CD4-positive, alpha-beta T cell treated with Interleukin-12 subunit alpha and Interleukin-12 subunit beta, for 1 hour (primary cell): Measurements from ENCODE around the gene BCAP29.

ENCODE experiments used
- DNase-seq: peaks from one replicate; pipeline ENCODE4 v3.0.0-alpha.2; 2020

BCAP29 gene

DNA sequence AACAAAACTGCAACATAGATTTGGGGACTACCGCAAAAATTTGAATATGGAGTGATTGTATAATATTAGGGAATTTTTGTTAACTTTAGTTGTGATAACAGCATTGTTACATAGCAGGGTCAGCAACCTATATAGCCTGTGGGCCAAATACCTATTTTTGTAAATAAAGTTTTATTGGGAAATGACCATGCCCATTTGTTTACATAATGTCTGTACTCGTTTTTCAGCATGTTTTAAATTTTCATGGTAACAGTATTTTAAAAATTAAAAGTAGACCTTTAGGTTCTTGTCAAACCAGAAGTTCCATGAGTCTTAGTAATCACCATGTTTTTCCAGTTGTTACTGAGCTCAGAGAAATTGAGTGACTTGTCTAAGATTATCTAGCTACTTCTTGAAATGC, 4.7 kb downstream of the BCAP29 start:
- no peak for DNase-seq

- no peak for DNase-seq
These were observed 8.6 kb downstream of the BCAP29 start for GRCh38 chr7:107588529-107589130.

GRCh38 chr7:107591421-107591820, 11.4 kb downstream of the BCAP29 start:
- no peak for DNase-seq

DNA sequence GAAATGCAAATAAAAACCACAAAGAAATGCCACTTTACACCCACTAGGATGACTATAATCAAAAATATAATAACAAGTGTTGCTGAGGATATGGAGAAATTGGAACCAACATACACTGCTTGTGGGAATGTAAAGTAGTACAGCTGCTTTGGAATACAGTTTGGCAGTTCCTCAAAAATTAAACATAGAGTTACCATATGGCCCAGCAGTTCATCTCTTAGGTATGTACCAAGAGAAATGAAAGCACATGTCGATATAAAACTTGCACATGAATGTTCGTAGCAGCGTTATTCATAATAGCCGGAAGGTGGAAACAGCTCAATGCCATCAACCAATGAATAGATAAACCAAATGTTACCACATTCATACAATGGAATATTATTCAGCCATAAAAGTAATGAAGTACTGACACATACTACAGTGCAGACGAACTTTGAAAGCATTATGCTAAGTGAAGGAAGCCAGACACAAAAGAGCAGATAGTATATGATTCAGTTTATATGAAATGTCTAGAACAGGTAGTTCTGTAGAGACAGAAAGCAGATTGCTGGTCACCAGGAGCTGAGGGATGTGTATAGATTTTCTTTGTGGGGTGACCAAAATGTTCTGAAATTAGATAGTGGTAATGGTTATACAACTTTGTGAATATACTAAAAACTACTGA, 12.4 kb downstream of the BCAP29 start:
- no peak for DNase-seq

DNA sequence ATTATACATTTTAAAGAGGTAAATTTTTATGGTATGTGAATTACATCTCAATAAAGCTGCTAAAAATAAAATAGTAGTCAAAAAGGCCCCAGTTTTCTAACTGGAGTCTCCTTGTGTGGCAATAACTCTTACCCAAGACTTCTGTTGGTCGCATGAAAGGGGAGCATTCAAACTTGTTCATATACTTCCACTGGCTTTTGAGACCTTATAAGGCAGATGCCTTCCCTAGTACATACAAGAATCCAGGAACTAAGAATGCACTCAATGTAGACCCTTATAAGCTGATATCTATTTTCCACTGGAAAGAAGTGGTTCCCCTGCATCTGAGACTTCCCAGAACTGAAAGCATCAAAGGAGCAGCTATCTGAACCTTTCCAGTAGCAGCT, 13.0 kb downstream of the BCAP29 start:
- no peak for DNase-seq

GRCh38 chr7:107594961-107595737, 15.1 kb downstream of the BCAP29 start:
- no peak for DNase-seq

- no peak for DNase-seq
These were observed 17.0 kb downstream of the BCAP29 start for GRCh38 chr7:107596881-107597581.

DNA sequence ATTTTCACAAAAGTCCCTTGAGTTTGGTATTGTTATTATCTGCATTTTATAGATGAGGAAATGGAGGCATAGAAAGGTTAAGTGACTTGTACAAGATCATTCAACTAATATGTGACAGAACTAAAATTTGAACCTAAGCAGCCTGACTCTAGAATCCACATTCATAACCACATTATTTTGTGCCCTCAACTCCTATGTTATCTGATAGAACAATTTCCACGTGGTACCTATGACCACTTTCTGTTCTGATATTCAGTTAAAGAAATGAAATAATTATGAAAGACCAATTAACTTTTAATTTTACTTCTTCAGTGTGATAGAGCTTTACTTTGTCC, 17.5 kb downstream of the BCAP29 start:
- no peak for DNase-seq

GRCh38 chr7:107597953-107598352, 17.9 kb downstream of the BCAP29 start:
- no peak for DNase-seq

GRCh38 chr7:107599262-107599661, 19.2 kb downstream of the BCAP29 start:
- no peak for DNase-seq

GRCh38 chr7:107600816-107601215, 20.8 kb downstream of the BCAP29 start:
- no peak for DNase-seq

- DNase-seq: no peak
These were observed 25.3 kb downstream of the BCAP29 start for GRCh38 chr7:107605218-107605815.

GRCh38 chr7:107606303-107606702, 26.3 kb downstream of the BCAP29 start:
- DNase-seq: no peak

DNA sequence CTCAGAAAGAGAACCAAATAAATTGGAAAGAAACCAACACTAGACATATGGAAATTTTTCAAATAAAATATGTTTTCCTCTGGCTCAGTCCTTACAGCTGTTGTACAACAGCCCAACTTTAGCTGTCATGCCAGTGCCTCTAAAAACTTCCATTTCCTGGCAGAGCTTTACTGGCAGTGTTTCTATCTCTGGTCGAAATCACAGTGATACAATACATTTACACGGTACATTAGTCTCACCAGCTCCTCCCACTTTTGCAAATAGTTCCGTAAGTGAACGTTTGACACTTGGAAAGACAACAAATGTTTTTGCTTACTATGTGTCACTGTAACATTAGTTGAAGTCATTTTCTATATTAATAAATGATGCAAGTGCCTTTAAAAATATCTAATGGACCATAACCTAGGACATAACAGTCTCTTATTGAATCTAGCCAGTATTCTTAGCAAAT, 29.8 kb downstream of the BCAP29 start:
- DNase-seq: no peak

- no peak for DNase-seq
These were observed 30.3 kb downstream of the BCAP29 start for GRCh38 chr7:107610323-107610722.

DNA sequence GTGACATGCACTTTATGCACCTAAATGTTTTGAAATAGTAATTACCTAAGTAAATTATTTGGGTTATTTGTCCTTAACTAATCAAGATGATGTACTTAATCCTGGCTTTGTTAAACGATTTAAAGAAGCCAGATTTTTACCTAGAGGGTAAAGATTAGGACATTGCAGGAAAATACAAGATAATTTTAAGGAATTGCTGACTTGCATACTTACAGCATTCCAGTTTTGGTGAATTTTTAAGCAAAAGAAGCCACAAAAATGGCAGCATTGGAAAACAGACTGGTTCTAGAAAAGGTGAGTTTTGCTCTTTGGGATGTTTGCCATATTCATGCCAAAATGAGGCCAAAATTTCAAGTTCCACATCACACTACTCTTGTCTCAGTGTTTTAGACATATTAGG, 33.4 kb downstream of the BCAP29 start:
- DNase-seq: no peak

DNA sequence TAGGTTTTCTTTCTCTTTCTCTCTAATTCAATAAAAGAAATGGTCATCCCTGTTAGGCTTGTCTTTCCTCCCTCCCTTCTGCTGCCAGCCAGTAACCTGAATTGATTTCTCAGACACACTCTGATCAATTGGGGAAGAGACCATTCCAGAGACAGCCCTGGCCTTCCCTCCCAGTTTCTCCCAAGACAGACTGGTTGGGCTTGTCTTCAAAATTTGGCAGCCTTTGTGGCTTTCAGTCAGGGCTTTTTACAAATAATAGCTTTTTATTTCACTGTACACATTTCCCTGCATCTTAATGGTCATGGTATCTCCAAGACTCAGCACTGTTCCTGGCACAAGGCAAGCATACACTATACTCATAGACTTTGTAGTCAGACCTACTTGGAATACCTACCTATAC, 33.9 kb downstream of the BCAP29 start:
- no peak for DNase-seq

GRCh38 chr7:107614425-107614824, 34.4 kb downstream of the BCAP29 start:
- DNase-seq: no peak

- no peak for DNase-seq
These were observed 36.0 kb downstream of the BCAP29 start for GRCh38 chr7:107615910-107616680.

GRCh38 chr7:107622429-107622828, 42.4 kb downstream of the BCAP29 start:
- no peak for DNase-seq

- no peak for DNase-seq
These were observed 42.8 kb downstream of the BCAP29 start for GRCh38 chr7:107622894-107623293.

DNA sequence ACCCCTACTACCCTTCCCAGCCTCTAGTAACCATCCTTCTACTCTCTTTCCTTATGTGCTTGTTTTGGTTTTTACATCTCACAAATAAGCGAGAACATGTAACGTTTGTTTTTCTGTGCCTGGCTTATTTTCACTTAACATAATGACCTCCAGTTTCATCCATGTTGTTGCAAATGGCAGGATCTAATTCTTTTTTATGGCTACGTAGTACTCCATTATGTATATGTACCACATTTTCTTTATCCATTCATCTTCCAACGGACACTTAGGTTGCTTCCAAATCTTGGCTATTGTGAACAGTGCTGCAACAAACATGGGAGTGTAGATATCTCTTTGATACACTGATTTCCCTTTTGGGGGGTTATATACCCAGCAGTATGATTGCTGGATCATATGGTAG, 47.0 kb downstream of the BCAP29 start:
- no peak for DNase-seq
